G401 (cell line): Measurements from ENCODE around the gene OR2AG1. TPM values are rescaled to one million over a fixed set of nuclear protein-coding genes. Genes with fewer than 3 reads are reported as not detected.
A peak's percentile ranks its signal among the peaks of the same experiment; 100 is the strongest.
"Not testable (repeated sequence)": the region's sequence is repeated elsewhere in the genome, so short reads cannot be mapped to it uniquely, and the experiment has no call there.

ENCODE experiments used
- DNase-seq: peaks from one replicate; pipeline ENCODE4 v3.0.0-alpha.2; 2015; ENCODE audit warnings: low spot score
- in situ Hi-C: cut with HindIII; loops from 2 replicates; pipeline ENCODE4 v1.10.0; 2016; ENCODE audit warnings: low sequenced_read_pairs, mixed read lengths
- total RNA-seq: library from RNA; depleted of rRNA; stranded (reverse); fragments of >200 nt; shearing (Covaris generic); gene quantifications from 2 replicates; pipeline ENCODE4 v1.2.3, GENCODE V29; 2014; rRNA removed

OR2AG1 gene
- total RNA-seq, 1 experiment from 2014 or later, result not detected

DNA sequence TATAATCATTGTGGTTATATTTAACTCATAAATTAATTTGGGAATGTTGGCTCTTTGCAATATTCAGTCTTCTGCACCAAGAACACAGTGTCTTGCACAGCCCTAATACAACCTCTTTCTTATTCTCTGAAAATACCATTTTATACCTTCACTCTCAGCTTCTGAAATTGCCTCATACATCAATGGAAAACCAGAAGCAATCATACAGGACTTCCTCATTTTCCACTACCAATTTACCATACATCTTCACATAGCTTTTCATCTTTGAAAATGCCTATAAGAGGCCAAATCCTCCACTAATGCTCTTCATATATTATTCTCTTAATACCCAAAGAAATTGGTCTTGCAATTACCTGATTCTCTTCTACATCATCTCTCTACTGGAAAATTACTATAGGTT, 4.3 kb upstream of the OR2AG1 start:
- DNase-seq, result no peak
- in situ Hi-C loops, result no loop called here

GRCh38 chr11:6780829-6781228, 2.0 kb upstream of the OR2AG1 start:
- no peak for DNase-seq
- in situ Hi-C loops, result no loop called here

- DNase-seq, result no peak
- in situ Hi-C loops, result no loop called here
These were observed 7.7 kb downstream of the OR2AG1 start for GRCh38 chr11:6790546-6790945.

- in situ Hi-C loops, result no loop called here
- no peak for DNase-seq
These were observed 11.8 kb downstream of the OR2AG1 start for GRCh38 chr11:6794639-6795038.

GRCh38 chr11:6799402-6799801, 16.6 kb downstream of the OR2AG1 start, which contains the start of gene OR6A2:
Gene OR6A2 (minus strand): TSS chr11:6799689. CDS start chr11:6795708, 3,981 bp downstream.
- no peak for DNase-seq
- in situ Hi-C loops, result no loop called here

GRCh38 chr11:6801075-6801474, 18.3 kb downstream of the OR2AG1 start:
- DNase-seq, in situ Hi-C loops: not testable (repeated sequence)

DNA sequence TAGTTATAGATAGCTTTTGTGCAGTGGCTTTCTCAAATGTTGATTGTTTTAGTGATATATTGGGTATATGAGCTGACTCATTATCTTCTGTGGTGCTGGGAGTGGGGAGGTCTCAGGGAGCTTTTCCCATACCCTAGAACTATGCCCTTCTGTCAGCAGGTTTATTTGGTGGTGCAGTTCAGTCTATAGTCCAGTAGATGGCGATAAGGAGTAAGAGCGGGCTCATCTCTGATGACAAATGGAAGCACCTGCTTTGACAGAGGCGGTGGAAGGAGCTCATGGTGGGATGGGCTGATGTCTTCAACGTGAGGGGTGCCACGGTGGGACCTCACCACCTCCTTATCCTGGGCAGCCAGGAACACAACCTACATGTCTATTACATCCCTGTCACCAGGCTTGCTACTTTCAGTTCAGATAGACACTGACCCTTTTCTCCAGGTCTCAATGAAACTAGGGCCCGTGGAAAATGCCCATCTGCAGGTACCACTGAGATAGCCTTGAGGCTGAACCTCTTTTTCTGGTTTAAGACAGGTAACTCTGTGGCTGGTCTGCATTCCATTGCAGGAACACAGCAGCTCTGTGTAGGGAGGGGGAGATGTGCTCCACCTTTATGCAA, 29.7 kb downstream of the OR2AG1 start:
- in situ Hi-C loops, result no loop called here
- DNase-seq, result peak; percentile 30

- no peak for DNase-seq
- in situ Hi-C loops, result no loop called here
These were observed 30.8 kb downstream of the OR2AG1 start for GRCh38 chr11:6813656-6814055.

DNA sequence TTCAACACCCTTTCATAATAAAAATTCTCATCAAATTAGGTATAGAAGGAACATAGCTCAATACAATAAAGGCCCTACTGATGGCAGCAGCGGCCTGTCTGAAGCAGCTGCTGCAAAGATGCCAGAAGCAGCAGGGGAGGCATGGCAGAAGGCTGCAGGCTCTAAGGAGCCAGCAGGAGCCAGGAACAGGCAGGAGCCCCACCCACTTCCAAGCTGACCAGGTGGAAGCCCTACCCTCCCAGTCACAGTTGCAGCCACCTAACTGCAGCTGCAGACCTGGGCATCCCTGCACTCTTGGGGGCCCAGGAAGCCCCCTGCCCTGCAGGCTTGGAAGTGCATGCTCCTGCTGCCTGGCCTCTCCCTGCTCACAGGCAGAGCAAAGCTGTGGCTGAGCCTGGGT, 34.9 kb downstream of the OR2AG1 start:
- peak; percentile 82 for DNase-seq
- in situ Hi-C loops, result no loop called here

GRCh38 chr11:6818967-6819366, 36.1 kb downstream of the OR2AG1 start:
- DNase-seq, result no peak
- in situ Hi-C loops, result no loop called here

GRCh38 chr11:6824136-6824823, 41.5 kb downstream of the OR2AG1 start:
- in situ Hi-C loops, result no loop called here
- DNase-seq, result peak; percentile 7

- DNase-seq, result no peak
- in situ Hi-C loops, result no loop called here
These were observed 42.5 kb downstream of the OR2AG1 start for GRCh38 chr11:6825231-6825744.

DNA sequence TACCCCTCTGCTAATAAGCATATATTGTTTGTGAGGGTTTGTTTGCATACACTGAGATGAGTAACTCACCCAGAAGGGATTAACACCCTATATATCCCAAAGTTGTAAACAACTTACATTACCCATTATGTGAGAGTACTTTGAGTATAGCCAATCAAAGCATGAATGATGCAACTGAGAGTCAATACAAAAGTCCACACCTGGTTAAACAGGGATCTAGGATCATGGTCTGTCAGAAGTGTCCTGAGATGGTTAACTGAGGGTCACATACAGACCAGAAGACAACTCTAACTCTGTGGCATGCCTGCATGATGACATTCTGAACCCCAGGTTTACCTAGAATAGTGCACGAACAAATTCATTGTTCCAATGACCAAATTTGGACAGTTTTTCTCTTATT, 45.3 kb downstream of the OR2AG1 start:
- DNase-seq, result no peak
- in situ Hi-C loops, result no loop called here

GRCh38 chr11:6833356-6833755, 50.5 kb downstream of the OR2AG1 start:
- in situ Hi-C loops, result no loop called here
- DNase-seq, result no peak

GRCh38 chr11:6834021-6834420, 51.2 kb downstream of the OR2AG1 start:
- in situ Hi-C loops, result no loop called here
- DNase-seq, result no peak

Other genes starting within 250 kb of the OR2AG1 start
- 20.3 and 22.2 TPM in 2 replicates for gene RRP8, start 179.4 kb upstream of the OR2AG1 start, total RNA-seq
- gene ILK, start 179.2 kb upstream of the OR2AG1 start, total RNA-seq, result 112 and 149 TPM in 2 replicates
- 62.1 and 64.5 TPM in 2 replicates for gene TAF10, start 170.8 kb upstream of the OR2AG1 start, total RNA-seq
- 9.8 and 26.9 TPM in 2 replicates for gene TPP1, start 163.6 kb upstream of the OR2AG1 start, total RNA-seq
- 0.17 and 0.25 TPM in 2 replicates for gene DCHS1, start 127.2 kb upstream of the OR2AG1 start, total RNA-seq
- gene MRPL17, start 99.7 kb upstream of the OR2AG1 start, total RNA-seq, result 35.2 and 49.7 TPM in 2 replicates
- gene OR2AG2, start 11.0 kb upstream of the OR2AG1 start, total RNA-seq, result not detected in 2 replicates
- 0.24 TPM in 1 of 2 replicates, not detected in the other for gene OR6A2, start 16.7 kb downstream of the OR2AG1 start, total RNA-seq
- gene OR10A5, start 62.7 kb downstream of the OR2AG1 start, total RNA-seq, result not detected in 2 replicates
- gene OR10A2, start 80.0 kb downstream of the OR2AG1 start, total RNA-seq, result not detected in 2 replicates
- not detected in 2 replicates for gene OR10A4, start 93.6 kb downstream of the OR2AG1 start, total RNA-seq
- gene OR2D2, start 109.5 kb downstream of the OR2AG1 start, total RNA-seq, result not detected in 2 replicates
- gene OR2D3, start 138.0 kb downstream of the OR2AG1 start, total RNA-seq, result not detected in 2 replicates
- 10.9 and 13.2 TPM in 2 replicates for gene ZNF215, start 143.4 kb downstream of the OR2AG1 start, total RNA-seq
- gene ZNF214, start 237.3 kb downstream of the OR2AG1 start, total RNA-seq, result 3.6 and 6.9 TPM in 2 replicates
- 0.25 and 0.27 TPM in 2 replicates for gene NLRP14, start 237.5 kb downstream of the OR2AG1 start, total RNA-seq